Measurements from ENCODE around the gene PIH1D1.

DNA sequence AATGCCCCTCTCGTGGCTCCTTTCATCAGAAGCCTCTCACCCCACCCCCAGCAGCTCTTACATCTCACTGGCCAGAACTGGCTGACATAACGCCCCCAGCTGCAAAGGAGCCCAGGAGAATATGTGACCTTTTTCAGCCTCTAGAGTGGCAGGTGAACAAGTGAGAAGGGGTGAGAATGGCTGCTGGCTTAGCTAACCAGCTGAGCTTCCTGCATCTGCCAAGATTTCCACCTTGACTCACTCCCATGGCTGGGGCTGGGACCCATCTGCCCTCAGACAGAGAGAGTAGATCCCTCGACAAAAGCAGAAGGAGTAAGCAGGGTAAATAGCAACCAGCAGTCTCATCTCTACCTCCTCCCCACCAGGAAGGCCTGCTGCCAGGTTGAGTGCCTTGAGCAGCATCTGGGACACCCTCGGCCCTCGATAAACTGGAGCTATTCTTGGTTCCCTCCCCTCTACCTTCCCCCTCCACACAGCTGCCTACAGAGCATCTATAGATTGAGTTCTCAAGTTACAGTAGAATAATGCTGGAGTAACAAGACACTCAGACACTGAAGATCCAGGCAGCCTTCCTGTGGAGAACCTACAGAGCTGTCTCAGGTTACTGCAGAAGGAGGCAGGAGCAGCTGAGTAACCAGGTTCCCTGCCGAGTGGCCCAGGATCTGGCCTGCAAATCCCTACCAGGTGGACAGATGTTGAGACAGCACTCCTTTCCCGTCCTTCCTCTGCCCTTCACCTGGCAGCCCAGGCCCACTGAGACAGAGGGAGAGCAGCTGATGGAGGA, 48.0 kb downstream of the PIH1D1 start:
- TF ChIP-seq, protein P1, sequence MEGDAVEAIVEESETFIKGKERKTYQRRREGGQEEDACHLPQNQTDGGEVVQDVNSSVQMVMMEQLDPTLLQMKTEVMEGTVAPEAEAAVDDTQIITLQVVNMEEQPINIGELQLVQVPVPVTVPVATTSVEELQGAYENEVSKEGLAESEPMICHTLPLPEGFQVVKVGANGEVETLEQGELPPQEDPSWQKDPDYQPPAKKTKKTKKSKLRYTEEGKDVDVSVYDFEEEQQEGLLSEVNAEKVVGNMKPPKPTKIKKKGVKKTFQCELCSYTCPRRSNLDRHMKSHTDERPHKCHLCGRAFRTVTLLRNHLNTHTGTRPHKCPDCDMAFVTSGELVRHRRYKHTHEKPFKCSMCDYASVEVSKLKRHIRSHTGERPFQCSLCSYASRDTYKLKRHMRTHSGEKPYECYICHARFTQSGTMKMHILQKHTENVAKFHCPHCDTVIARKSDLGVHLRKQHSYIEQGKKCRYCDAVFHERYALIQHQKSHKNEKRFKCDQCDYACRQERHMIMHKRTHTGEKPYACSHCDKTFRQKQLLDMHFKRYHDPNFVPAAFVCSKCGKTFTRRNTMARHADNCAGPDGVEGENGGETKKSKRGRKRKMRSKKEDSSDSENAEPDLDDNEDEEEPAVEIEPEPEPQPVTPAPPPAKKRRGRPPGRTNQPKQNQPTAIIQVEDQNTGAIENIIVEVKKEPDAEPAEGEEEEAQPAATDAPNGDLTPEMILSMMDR (conservative IDR thresholded peaks at IDR 0.05; ENCODE audit: low read length) = no peak
- no peak for TF ChIP-seq EZH2phosphoT487 (IDR thresholded peaks at IDR 0.05; ENCODE audit: borderline replicate concordance)

Measured in Loucy (cell line).